HL-60 (cell line): ENCODE measurements around the gene NALCN.

ENCODE experiments used
- POLR2AphosphoS5 ChIP-seq: IDR thresholded peaks from 2 replicates; pipeline ENCODE4 v1.6.1; 2012; ENCODE audit warnings: low read depth
- TF ChIP-seq, protein P1 (sequence below): IDR thresholded peaks from one replicate; pipeline ENCODE4 v1.5.1; 2011; ENCODE audit warnings: low read length, control low read depth, inconsistent platforms; ENCODE audit not compliant: insufficient read depth

DNA sequence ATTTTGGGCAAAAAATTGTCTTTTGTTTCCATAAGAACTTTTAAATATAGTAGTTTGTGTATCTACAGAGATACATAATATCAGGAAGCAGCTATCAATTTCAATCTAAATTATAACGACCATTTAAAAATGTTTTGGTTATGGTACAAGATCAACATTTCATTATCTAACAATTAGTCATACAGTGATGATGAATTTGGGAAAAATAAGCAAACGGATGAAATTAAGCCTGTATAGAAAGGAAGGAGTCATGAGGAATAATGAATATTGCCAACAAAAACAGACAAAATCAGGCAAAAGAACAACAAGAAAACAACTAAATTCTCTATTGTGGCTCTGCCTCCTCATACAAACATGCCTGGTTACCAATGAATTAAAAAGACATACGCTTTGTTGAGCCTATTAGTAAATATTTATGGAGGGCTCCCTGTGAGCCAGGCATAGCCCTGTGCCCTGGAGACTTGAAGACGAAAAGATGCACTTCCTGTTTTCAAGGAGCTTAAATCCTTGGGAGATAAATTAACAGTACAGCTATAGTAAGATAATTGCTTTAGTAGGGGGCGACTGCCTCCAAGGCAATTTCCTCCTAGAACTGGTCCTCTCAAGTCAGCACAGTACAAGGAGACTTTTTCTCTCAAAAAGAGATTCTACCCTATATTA is 73.0 kb downstream of the NALCN start:
- TF ChIP-seq POLR2AphosphoS5, result no peak
- TF ChIP-seq, protein P1, sequence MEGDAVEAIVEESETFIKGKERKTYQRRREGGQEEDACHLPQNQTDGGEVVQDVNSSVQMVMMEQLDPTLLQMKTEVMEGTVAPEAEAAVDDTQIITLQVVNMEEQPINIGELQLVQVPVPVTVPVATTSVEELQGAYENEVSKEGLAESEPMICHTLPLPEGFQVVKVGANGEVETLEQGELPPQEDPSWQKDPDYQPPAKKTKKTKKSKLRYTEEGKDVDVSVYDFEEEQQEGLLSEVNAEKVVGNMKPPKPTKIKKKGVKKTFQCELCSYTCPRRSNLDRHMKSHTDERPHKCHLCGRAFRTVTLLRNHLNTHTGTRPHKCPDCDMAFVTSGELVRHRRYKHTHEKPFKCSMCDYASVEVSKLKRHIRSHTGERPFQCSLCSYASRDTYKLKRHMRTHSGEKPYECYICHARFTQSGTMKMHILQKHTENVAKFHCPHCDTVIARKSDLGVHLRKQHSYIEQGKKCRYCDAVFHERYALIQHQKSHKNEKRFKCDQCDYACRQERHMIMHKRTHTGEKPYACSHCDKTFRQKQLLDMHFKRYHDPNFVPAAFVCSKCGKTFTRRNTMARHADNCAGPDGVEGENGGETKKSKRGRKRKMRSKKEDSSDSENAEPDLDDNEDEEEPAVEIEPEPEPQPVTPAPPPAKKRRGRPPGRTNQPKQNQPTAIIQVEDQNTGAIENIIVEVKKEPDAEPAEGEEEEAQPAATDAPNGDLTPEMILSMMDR, result no peak
